SIG-M5 treated with dmso at 0.1 percent for 504 hours (cell line): Measurements from ENCODE around the gene TRIM73.
"Not testable (repeated sequence)": the region's sequence is repeated elsewhere in the genome, so short reads cannot be mapped to it uniquely, and the experiment has no call there.

ENCODE experiments used
- DNase-seq: peaks from one replicate; lab custom pipeline; 2025; ENCODE audit not compliant: unreplicated experiment; lab: John Stamatoyannopoulos, UW

TRIM73 gene

DNA sequence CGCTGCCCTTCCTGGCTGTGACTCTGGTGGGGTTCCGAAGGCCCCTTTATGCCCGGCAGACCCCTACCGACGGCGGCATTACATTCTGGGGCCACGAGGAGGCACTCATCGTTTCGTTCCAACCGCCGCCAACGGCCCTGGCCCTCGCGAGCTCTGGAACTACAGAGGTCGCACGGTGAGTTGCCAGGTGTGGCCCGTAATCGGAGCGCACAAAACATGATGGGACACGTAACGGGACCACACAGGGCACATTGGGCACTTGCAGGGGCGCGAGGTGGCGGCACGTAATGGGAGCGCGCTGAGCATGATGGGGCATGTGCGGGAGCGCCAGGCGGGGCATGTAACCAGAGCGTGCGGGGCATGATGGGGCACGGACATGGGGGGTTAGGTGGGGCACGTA lies at the start of gene TRIM73:
Gene TRIM73, plus strand, starts transcription at position 301 of the 400 bp plus-strand sequence. CDS start 3,305 bp downstream, outside the sequence.
- not testable (repeated sequence) for DNase-seq

DNA sequence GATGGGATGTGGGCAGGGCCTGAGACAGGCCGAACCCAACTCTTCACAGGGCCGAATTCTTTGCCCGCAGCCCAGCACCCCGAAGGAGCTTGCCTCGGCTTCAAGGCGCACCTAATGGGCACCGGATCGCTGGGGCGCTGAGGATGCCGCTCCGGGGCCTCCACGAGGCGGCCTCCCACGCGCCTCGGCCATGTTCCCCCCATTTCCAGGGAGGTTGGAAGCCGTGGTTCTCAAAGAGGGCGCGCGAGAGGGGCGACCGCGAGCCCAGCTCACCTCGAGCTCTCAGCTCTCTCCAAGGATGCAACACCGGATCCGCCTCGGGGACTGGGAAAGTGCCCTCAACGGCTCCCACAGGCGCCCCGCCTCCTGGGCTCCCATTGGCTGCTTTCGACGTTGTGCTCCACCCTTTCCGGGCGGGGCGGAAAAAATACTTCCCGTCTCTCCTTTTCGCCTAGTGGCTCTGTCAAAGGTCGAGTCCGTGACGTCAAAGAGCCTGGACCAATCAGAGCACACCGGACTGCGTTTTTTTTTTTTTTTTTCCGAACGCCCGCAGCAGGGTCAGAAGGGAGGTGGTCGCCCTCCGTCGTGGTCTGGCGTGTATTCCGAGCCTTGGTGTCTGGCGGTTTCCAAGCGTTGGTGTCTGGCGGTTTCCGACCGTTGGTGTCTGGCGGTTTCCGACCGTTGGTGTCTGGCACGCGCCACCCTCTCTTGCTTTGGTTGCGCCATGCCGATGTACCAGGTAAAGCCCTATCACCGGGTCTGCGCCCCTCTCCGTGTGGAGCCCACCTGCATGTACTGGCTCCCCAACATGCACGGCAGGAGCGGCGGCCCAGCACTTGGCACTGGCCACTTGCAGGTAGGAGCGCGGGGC lies 36.5 kb upstream of the TRIM73 start:
- DNase-seq = not testable (repeated sequence)

DNA sequence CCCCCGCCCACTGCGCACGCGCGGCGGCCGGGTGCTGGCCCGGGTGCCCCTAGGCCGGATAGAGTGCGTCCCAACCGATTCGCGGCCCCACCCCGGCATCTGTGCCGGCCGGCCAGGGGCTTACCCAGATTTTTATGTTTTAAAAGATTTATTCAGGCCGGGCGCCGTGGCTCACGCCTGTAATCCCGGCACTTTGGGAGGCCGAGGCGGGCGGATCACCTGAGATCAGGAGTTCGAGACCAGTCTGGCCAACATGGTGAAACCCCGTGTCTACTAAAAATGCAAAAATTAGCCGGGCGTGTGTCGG lies 35.9 kb upstream of the TRIM73 start:
- not testable (repeated sequence) for DNase-seq

DNA sequence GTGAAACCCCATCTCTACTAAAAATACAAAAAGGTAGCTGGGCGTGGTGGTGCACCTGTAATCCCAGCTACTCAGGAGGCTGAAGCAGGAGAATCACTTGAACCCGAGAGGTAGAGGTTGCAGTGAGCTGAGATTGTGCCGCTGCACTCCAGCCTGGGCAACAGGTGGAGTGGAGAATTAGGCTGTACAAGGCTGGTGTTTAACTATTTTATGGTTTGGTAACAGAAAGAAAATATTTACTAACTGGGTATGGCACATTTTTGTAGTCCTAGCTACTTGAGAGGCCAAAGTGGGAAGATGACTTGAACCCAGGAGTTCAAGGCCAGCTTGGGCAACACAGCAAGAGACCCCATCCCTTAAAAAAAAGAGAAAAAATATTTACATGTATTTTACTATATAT lies 31.4 kb upstream of the TRIM73 start:
- not testable (repeated sequence) for DNase-seq

DNA sequence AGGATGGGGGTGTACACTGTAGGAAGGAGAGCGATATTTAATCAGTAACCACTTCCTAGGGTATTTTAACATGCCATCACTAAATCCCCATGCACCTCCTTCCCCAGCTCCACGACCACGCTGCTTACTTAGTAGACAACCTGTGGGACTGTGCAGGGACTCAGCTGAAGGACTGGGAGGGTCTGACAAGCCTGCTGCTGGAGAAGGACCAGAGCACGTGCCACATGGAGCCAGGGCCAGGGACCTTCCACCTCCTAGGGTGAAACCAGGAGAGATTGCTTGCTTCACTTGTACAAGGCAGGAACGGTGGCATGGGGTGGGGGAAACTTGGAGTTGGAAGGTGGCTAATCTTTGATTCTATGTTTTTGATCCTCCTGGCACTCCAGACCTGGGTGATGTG lies 28.8 kb upstream of the TRIM73 start:
- DNase-seq = not testable (repeated sequence)

DNA sequence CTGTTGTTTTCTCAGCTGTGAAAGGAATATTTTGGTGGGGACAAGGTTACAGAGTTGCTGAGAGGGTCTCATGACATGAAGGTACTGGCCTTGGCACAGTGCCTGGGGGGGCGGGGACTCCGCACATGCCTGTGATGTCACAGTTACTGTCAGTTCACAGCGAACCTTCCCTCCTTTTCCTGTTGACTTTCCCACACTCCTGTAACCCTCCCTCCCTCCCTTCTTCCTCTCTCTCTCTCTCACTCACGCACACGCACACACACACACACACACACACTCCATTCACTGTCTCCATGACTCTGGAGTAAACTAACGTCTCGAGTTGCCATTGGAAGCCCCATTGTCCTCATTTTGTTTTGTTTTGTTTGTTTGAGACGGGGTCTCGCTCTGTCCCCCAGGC lies 28.1 kb upstream of the TRIM73 start:
- not testable (repeated sequence) for DNase-seq

DNA sequence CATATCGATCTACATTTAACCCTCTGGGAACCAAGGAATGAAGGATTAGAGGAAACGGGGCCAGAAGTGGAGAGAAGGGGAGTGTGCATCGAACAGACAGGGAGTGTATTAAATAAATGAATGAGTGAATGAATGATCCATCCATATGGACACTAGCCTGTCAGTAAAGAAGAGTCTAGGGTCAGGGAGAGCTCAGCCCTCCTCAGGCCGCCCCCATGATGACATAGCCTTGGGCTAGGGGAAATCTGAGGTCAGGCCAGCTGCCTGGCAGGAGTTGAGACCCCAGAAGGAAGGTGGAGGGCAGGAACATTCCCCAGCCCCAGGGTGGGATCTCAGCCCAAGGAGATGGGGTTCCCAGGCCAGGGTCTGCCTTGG lies 21.3 kb upstream of the TRIM73 start:
- DNase-seq = not testable (repeated sequence)

DNA sequence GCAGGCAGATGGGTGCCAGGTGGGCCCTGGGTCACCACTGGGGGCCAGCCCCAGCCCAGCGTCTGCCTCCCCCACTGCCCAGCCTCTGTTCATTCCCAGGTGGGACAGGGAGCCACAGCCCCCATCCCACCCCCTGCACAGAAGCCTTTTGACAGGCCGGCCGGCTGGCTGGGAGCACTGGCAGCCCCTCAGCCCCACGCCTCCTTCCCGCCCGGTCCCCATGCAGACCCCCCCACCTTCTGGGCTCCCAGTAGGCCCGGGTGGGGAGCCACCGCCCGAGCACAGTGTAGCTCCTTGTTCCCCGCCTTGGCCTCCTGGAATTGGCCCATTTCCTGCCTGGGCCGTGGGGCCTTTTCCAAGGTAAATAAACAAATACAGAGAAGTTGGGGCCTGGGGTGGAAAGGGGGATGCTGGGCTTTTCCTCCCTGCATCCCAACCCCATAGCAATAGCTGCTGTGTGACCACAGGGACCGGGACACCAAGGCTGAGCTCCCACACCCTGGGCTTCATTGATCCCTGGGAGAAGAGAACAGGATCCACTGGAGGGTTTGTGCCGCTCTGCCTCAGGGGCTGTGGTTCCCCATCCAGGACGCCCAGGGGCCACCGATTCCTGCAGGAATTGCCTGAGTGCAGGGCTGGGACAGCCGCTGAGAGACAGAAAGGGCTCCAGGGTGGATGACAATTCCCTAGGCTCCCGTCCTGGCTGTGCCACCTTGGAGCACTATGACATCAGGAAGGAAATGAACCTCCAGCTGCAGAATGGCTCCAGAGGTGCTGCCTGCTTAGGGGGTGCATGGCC lies 20.7 kb upstream of the TRIM73 start:
- DNase-seq = not testable (repeated sequence)

DNA sequence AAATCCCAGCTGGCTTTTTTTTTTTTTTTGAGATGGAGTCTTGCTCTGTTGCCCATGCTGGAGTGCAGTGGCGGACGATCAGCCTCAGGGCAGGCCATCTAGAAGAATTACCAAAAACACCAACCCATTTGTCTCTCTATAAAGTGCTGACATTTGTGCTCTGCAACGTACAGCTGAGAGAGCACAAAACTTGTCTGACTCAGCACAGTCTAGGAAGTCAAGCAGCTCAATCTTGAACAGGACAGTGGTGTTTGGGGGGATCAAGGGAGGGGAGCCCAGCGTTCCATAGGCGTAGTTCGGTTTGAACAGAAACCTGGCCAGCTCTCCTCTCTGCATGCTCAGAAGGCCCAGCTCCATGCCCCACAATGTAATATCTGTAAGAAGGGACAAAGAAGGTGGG lies 2.2 kb upstream of the TRIM73 start:
- DNase-seq = not testable (repeated sequence)

DNA sequence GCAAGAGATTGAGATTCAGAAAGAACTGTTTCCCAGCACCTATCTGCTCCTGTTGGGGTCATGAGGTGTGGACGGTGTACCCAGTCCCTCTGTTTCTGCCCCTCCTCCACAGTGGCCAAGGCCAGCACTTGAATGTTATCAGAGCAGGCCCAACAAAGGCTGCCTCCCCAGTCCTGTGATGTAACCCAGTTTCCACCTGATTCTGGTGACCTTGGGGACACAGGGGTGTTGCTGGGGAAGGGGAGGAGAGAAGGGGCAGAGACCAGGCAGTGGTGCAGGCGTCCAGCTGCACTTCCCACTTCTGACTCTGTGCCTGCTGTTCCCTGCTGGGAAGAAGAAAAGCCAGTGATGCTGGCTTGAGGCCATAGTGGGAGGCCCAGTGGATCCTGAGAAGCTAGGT lies 2.4 kb downstream of the TRIM73 start:
- not testable (repeated sequence) for DNase-seq

DNA sequence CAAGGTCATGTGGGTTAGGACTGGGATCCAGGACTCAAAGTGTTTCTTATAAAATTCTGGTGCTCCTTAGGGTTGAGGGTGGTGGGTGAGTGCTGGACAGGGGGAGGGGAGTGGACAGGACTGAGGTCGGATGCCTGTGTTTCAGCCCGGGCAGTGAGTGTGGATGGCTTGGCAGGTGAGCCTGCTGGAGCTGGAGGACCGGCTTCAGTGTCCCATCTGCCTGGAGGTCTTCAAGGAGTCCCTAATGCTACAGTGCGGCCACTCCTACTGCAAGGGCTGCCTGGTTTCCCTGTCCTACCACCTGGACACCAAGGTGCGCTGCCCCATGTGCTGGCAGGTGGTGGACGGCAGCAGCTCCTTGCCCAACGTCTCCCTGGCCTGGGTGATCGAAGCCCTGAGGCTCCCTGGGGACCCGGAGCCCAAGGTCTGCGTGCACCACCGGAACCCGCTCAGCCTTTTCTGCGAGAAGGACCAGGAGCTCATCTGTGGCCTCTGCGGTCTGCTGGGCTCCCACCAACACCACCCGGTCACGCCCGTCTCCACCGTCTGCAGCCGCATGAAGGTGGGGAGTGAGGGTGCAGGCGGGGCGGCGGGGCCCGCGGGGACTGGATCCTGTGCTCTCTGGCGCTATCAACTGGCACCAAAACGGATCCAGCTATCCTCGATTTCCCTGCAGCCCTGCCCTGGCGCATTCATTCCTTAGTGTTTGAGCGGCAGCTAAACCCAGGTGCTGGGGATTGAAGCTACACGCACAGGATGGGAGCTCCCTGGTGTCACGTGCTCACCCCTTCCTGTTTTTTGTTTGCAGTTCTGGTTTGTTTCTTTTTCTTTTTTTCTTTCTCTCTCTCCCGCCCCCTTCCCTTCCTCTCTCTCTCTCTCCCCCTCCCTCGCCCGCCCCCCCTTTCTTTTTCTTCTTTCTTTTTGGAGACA lies 3.6 kb downstream of the TRIM73 start:
- not testable (repeated sequence) for DNase-seq

DNA sequence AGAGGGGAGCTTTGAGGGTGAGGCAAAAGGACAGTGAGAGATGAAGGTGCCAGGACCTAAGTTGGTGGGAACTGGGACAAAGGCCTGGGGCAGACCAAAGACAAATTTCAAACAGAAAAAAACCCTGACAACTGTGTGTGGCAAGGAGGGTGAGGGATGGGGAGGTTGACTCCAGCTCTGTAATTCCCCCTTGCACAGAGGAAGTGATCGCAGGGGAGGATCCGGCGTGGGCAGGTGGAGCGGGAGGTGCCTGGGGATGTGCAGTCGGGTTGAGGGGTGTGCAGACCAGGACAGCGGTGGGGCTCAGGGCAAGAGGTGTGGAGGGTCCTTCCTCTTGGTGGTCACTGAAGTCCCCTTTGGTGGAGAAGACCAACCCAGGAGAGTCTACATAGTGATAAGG lies 5.1 kb downstream of the TRIM73 start:
- DNase-seq = not testable (repeated sequence)

DNA sequence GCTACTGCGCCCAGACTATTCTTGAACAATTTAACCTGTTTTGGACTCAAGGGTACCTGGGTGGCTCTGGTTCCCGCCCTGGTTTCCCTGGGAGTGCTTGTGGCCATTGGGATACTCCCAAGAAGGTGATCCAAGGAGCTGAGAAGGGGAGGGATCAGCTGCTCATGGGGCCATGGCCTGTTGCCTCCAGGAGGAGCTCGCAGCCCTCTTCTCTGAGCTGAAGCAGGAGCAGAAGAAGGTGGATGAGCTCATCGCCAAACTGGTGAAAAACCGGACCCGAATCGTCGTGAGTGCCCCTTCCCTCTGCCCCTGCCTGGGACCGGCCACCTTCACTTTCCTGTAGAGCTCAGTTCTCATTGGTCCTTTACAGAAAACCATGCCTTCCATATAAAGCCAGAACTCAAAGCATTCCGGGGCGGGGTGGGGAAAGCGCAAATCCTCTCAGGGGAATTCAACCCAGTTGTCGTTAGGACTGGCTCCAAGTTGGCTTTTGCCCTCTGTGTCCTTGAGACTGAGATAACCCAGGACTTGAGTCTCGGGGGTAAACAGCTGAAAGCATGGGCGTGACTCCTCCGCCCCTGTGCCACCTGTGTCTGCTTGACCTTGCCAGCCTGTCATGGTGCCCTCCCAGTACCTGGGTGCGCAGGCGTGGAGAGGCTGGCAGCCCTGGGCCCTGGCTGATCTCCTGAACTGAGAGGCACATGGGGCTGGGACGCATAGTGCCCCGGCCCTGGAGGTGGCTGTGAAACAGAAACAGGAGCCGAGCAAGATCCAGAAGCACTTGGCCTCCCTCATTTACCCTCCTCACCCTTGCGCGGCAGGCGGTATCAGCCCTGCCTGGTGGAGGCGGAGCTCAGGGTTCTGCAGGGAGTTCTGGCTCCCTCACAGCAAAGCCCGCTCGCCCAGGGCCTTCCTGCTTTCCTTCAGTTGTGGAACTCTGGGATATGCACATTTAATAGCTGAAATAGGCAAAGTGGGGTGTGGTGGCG lies 8.3 kb downstream of the TRIM73 start:
- DNase-seq = not testable (repeated sequence)

DNA sequence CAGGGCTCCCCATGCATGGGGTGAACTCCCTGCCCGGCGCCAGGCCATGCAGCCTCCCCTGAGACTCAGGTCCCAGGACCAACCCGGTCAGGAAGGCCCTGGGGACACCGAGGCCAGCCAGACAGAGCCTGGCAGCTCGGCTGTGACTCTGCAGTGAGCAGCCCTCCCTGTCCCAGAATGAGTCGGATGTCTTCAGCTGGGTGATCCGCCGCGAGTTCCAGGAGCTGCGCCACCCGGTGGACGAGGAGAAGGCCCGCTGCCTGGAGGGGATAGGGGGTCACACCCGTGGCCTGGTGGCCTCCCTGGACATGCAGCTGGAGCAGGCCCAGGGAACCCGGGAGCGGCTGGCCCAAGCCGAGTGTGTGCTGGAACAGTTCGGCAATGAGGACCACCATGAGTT lies 9.2 kb downstream of the TRIM73 start:
- DNase-seq = not testable (repeated sequence)

DNA sequence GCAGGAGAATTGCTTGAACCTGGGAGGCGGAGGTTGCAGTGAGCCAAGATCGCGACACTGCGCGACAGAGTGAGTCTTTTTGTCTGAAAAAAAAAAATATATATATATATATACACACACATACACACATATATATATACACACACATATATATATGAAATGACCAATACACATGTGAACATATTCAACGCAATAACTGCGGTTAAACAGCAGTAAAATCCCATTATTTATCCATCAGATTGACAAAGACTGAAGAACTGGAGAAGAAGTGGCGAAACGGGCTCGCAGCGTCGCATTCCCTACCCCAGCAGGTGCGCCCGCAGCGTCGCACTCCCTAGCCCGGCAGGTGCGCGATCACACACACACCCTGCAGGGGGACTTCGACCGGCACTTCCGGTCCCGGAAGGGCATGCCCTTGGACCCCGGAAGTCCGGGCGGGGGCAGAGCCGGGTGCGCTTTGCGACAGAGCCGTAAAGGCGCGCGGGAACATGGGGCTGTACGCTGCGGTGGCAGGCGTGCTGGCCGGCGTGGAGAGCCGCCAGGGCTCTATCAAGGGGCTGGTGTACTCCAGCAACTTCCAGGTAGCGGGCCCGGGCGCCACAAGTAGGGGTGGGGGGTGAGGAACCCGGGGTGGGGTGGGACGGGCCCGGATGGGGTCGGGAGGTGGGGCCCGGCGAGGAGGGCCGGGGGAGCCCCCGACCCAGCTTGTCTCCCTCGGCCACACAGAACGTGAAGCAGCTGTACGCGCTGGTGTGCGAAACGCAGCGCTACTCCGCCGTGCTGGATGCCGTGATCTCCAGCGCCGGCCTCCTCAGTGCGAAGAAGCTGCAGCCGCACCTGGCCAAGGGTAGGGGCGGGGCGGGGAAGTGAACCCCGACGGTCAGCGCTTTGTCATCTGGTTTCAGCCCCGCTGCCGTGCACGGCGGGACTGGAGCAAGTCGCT lies 14.7 kb downstream of the TRIM73 start:
- not testable (repeated sequence) for DNase-seq

DNA sequence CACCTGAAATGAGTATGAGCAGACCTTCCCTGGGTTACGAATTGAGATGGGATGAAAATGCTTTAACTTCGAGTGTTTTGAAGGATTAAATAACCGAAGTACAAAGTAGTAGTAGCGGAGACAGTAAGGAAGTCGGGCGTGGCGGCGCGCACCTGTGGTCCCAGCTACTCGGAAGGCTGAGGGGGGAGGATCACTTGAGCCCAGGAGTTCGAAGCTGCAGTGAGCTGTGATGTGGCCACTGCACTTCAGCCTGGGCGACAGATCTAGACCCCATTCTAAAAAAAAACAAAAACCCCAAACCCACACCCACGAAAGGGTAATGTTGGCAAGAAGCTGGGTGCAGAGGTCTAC lies 15.4 kb downstream of the TRIM73 start:
- DNase-seq = not testable (repeated sequence)

DNA sequence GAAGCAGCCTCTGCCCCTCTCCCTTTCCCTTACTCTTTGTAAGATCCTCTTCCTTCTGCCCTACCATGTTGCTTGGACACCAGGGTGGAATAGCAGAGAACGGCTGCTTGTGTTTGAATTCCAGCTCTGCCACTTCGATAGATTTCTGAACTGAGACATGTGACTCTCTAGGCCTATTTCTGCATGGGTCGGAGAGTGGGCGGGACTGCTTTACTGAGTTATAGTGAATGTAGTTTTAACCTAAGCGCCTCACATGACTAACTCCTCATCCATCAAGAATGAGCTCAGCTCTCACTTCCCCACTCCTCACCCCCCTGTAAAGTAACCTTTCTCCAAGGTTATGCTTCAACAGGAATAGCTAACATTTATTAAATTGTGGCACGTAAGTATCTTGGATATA lies 18.8 kb downstream of the TRIM73 start:
- DNase-seq = not testable (repeated sequence)

DNA sequence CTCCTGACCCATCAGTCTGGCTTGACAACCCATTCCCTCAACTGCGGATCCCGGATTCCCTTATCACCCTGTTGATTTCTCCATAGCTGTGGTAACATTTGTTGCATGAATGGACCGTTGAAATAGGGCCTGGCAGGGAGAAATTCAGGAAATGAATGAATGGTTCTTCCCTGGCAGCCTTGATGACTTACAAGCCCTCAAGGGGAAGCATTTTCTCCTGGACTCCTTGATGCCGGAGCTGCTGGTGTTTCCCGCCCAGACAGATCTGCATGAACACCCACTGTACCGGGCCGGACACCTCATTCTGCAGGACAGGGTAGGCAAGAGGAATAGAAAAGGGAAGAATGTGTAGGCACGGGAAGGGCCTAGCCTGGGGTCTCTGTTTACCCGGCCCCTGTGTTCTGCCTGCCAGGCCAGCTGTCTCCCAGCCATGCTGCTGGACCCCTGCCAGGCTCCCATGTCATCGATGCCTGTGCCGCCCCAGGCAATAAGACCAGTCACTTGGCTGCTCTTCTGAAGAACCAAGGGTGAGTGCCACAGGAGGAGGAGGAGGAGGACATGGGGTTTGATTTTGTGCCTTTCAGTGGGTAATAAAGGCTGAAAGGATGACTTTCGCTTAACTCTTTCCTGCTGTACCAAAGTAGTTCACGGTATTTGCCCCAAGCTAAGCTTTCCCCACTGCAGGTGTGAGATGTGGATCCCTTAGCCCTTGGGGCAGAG lies 19.4 kb downstream of the TRIM73 start:
- DNase-seq = not testable (repeated sequence)
